Sciatic nerve (tissue), 2 donors: ENCODE measurements around the gene ARID3A. TPM values are rescaled to one million over a fixed set of nuclear protein-coding genes. Genes with fewer than 3 reads are reported as not detected.

Experiments used
- ATAC-seq: fragments of 200-7000 bp; cut with Tn5 transposase; one replicate; pipeline ENCODE4 v1.9.1; 2020; ENCODE audit warnings: mild to moderate bottlenecking, moderate library complexity
- DNase-seq: peaks from one replicate; pipeline ENCODE4 v3.0.0-alpha.2; 2020; ENCODE audit warnings: low spot score
- intact Hi-C: fragments of 100-400 bp; cut with DNase I; formaldehyde crosslinking; loops from one replicate; pipeline ENCODE4 v1.14.2; 2022
- total RNA-seq: library from RNA; stranded (reverse); fragmentation: NEBNext Ultra II Directional; extraction: Animal tissue kit (Norgen Biotek cat#: 25700); gene quantifications from one replicate; pipeline ENCODE4 v1.2.1, GENCODE V29; 2021
- donor health status: DM: no; HTN: no; CAD: no.
- donor health status: DM: no; HTN: no; CAD: no.

ARID3A gene
- total RNA-seq, 1 donor from 2014 or later, result 13.6 TPM

DNA sequence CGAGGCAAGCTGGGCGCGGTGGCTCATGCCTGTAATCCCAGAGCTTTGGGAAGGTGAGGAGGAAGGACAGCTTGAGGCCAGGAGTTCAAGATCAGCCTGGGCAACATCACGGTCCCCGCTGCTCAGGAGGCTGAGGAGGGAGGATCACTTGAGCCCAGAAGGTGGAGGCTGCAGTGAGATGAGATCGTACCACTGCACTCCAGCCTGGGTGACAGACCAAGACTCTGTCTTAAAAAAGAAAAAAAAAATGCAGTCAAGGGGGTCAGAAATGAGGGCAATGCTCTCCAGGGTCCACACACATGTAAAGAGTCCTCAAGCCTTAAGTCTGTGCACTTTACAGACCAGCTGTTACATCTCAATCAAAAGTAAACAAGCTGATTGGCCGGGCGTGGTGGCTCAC, 21.3 kb upstream of the ARID3A start:
- ATAC-seq (no peak), DNase-seq (no peak)
- intact Hi-C loops, result no loop called here

DNA sequence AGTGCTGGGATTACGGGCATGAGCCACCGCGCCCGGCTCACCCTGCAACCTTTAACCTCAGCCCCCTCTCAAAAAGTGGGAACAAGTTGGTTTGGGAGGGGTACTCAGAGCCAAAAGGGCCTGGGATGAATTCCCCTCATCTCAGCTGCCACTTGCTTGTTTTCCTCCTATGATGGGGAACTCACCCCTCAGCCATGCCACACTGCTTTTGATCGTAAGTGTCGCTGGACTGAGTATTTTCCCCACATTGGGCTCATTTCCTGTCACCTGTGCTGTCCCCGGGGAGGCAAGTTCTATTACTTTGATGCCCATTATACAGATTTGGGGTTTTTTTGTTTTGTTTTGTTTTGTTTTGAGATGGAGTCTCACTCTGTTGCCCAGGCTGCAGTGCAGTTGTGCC, 19.4 kb upstream of the ARID3A start:
- no peak for DNase-seq
- intact Hi-C loops, result no loop called here
- no peak for ATAC-seq

DNA sequence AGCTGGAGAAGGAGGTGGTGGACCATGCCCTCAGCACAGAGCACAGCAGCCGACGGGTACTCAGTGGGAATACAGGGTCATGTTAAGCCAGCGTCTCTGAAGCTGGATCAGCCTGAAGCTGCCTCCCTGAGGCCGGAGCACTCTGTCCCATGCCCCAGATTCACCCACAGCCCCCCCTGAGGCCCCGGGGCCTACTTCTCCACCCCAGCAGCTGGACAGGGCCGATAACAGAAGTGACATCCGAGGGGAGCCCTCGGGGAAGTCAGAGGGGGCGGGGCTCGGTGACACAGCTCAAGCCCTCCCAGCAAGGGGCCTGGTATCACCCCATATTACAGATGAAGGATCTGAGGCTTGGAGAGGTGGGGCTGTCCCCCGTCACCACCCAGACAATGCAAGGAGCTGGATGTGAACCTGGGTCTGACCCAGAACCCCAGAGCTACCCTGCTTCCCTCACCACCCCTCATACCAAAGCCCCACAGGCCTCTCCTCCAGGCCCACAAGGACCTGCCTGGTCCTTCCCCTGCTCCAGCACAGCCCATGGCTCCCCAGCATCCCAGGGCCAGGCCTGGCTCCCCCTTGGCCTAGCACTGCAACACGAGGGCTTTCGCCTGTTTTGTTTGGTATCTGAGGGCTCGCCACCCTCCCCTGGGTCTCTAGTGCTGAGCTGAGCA, 18.5 kb upstream of the ARID3A start:
- no peak for ATAC-seq
- DNase-seq, result no peak
- intact Hi-C loops, result no loop called here

DNA sequence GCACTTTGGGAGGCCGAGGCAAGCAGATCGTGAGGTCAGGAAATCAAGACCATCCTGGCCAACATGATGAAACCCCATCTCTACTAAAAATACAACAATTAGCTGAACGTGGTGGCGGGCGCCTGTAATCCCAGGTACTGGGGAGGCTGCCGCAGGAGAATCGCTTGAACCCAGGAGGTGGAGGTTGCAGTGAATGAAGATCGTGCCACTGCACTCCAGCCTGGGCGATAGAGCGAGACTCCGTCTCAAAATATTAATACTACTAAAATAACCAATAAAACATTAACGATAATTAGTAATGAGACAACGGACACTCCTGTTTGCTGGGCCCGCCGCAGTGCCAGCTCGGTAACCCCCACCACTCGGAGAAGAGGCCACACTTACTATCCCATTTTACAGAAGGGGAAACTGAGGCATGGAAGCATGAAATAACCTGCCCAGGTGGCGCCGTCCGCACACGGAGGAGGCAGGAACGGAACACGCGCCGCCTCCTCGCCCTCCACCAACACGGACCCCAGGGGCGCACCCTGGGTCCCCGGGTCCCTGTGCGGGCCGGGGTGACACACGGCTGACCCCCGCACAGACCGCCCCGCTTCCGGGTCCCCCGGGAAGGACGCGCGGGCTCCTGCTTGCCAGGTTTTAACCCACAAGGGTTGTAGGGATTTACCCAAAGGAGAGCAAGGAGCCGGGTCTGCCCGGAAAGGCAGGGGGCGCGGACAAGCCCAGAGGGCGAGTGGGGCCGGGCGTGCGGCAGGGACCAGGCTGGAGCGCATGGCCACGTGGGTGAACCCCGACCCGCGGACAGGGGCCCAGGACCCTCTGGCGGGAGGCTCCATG, 14.4 kb upstream of the ARID3A start:
- ATAC-seq (no peak), DNase-seq (no peak)
- intact Hi-C loops, result loop anchor here (10.0 kb wide), 1 partner anchor 117 kb away; the partner anchor contains the start of gene PTBP1

DNA sequence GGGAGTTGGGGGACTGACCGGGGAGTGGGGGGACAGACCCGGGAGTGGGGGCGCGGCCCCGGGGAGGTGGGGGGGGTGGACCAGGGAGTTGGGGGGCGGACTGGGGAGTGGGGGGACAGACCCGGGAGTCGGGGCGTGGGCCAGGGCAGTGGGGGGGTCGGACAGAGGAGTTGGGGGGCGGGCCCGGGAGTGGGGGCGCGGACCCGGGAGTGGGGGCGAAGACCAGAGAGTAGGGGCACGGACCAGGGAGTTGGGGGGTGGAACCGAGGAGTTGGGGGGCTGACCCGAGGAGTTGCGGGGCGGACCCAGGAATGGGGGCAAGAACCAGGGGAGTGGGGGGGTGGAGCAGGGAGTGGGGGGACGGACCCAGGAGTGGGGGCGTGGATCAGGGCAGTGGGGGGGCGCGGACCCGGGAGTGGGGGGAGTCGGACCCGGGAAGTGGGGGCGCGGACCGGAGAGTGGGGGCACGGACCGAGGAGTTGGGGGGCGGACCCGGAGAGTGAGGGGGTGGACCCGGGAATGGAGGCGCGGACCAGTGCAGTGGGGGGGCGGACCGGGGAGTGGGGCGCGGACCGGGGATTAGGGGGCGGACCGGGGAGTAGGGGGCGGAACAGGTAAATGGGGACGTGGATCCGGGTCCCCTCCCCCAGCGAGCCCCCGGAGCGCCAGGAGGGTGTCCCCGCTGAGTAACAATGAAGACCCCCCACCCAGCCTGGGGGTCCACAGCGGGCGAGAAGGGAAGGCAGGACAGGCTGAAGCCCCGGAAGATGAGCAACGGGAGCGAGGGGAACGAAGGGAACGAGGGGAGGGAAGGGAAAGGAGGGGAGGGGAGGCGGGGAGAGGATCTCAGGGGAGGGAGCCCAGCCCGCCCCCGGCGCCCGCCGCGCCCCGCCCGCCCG, 13.4 kb upstream of the ARID3A start:
- peak; percentile 16 for ATAC-seq
- no peak for DNase-seq
- intact Hi-C loops, result loop anchor here (10.0 kb wide), 1 partner anchor 118 kb away; the partner anchor contains the start of gene PTBP1

DNA sequence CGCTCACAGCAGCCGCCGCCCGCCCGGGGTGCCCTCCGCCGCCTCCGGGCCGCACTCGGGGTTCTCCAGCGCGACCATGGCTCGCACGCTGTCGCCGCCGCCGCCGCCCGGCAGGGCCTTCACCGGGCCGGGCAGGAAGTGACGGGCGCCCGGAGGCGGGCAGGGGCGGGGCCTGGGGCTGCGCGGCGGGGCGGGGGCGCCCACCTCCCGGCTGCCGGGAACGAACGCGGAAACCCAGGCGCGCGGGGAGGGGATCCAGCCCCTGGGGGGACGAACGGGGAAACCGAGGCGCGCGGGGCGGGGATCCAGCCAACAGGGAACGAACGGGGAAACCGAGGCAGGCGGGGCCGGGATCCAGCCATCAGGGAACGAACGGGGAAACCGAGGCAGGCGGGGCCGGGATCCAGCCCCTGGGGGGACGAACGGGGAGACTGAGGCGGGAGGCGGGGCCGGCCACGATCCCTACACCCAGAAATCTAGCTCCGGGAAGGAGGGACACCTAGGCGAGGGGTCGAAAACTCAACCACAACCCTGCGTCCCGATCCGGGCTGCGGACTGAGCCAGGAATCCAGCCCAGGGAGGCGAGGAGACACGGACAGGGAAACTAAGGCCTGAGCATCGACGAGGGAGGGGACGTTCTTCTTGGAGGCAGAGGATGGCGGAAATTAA, 12.6 kb upstream of the ARID3A start, which contains the start of gene R3HDM4:
R3HDM4 (minus strand) TSS at position 140 of the 669 bp plus-strand sequence; CDS start at position 78, 62 bp downstream.
- ATAC-seq (peak; percentile 90), DNase-seq (peak; percentile 89)
- intact Hi-C loops, result loop anchor here (10.0 kb wide), 1 partner anchor 118 kb away; the partner anchor contains the start of gene PTBP1

DNA sequence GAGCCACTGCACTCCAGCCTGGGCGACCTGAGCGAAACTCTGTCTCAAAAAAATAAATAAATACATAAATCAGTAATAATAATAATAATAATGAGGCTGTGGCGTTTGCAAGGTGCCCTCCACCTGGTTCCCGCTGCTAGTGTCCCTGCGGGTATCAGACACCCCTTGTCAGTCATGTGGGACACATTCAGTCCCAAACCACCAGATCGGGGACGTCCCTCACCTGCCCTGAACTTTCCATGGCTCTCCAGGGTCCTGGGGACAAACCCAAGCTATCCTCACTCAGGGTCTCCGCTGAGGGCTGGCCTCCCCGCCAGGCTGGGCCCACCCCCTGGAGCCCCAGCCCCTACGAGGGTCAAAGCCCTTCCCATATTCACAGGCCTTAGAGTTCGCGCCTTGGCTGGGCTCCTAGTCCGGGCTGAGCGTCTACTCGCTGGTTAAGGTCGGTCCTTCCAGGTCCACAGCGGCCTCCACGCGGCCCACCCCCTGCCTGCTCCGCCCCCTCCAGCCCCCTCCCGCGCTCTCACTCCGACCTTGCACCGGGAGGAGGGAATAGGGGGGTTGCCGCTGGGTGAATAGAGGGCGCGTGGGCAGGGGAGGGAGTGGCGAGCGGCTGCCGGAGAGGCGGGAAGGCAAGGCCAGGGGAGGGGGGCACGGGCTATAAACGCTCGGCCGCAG, 9.1 kb upstream of the ARID3A start:
- ATAC-seq, result no peak
- intact Hi-C loops, result loop anchor here (5.0 to 10.0 kb wide), 2 partner anchors 122 to 144 kb away; partner anchors contain the start of gene PTBP1
- DNase-seq, result no peak

DNA sequence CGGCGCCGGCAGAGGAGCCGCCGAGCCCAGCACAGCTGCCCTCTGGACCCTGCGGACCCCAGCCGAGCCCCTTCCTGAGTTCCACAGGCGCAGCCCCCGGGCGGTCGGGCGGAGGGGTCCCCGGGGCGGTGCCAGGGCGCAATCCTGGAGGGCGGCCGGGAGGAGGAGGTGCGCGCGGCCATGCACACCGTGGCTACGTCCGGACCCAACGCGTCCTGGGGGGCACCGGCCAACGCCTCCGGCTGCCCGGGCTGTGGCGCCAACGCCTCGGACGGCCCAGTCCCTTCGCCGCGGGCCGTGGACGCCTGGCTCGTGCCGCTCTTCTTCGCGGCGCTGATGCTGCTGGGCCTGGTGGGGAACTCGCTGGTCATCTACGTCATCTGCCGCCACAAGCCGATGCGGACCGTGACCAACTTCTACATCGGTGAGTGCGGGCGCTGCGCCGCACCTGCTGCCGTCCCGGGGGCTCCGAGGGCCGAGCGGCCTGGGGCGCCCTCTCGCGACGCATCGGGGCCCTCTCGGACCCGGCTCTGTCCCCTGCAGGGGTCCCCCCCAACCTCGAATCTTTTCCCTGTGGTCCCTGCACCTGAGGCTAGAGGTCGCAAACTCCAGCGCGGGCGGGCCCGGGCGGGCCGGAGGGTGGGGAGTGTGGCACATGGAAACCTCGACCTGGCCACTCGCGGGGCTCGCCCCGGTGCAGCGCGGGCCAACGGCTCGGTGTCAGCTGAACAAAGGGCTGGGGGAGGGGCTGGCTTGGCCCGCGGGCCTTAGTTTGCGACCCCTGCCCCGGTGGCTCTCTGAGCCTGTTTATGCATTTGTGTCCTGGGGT, 8.3 kb upstream of the ARID3A start, which contains the start of gene KISS1R:
KISS1R (plus strand) TSS at position 11 of the 829 bp plus-strand sequence; CDS start at position 181, 170 bp downstream.
- no peak for ATAC-seq

DNA sequence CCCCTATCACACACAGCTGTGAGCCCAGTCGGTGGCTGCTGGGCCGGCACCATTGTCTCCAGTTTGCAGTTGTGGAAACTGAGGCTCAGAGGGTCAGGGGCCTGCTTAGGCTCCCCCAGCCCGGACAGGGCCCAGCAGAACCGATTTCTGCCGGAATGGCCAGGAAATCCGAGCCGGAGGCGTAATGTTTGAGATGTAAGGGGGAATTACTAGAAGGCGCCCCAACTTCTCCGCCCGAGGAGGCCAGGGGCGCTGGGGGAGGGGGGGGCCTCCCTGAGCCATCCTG, 7.7 kb upstream of the ARID3A start:
- DNase-seq (no peak), ATAC-seq (no peak)
- intact Hi-C loops, result loop anchor here (5.0 to 10.0 kb wide), 2 partner anchors 123 to 146 kb away; partner anchors contain the start of gene PTBP1

More for the DNA sequence above, 8.3 kb upstream of the ARID3A start, which contains the start of gene KISS1R:
- intact Hi-C loops, result loop anchor here (5.0 to 10.0 kb wide), 2 partner anchors 123 to 145 kb away; partner anchors contain the start of gene PTBP1
- peak; percentile 62 for DNase-seq

DNA sequence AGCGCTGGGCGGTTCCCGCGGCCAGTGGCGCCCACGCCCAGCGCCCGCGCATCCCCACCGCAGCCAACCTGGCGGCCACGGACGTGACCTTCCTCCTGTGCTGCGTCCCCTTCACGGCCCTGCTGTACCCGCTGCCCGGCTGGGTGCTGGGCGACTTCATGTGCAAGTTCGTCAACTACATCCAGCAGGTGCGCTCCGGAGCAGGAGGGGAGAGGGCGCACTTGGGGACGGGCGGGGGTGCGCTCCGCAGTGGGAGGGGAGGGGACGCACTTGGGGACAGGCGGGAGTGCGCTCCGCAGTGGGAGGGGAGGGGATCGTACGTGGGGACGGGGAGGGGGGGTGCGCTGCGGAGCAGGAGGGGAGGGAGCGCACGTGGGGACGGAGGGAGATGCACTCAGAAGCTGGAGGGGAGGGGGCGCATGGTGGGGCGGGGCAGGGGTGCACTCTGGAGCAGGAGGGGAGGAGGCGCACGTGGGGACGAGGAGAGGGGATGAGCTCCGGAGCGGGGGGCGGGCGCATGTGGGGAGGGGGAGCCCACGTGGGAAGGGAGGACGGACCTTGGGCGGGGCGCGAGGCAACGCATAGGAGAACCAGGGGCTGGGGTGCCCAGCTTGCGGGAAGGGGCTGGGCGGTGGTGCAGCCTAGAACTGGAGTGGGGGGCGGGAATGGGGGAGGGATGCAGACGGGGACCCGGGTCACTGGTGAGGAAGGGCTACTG, 7.2 kb upstream of the ARID3A start:
- DNase-seq (no peak), ATAC-seq (no peak)
- intact Hi-C loops, result loop anchor here (5.0 to 10.0 kb wide), 2 partner anchors 124 to 146 kb away; partner anchors contain the start of gene PTBP1

DNA sequence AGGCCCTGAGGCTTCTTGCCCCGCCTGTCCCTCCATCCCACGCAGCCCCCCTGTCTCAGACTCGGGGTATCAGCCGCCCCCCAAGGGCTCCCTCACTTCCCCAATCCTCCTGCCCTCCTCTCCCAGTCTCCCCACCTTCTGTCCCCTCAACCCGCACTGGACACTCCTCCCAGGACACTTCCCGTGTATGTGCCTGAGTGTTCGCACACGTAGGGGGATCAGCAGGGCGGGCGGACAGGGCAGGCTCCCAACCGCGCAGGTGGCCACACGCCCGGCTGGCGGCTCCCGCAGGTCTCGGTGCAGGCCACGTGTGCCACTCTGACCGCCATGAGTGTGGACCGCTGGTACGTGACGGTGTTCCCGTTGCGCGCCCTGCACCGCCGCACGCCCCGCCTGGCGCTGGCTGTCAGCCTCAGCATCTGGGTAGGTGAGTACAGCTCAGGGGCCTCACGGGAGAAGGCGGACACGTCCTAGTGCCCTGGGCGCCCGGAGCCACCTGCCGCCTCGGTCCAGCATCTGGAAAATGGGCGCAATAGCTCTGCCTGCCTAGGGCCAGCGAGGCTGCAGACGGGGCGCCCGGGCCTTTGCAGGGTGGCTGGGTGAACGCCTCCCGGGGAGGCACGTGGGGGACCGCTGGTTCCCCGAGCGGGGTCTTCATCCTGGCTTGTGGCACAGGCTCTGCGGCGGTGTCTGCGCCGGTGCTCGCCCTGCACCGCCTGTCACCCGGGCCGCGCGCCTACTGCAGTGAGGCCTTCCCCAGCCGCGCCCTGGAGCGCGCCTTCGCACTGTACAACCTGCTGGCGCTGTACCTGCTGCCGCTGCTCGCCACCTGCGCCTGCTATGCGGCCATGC, 6.4 kb upstream of the ARID3A start:
- intact Hi-C loops, result loop anchor here (5.0 to 10.0 kb wide), 2 partner anchors 125 to 147 kb away; partner anchors contain the start of gene PTBP1
- ATAC-seq, result no peak
- DNase-seq, result no peak

DNA sequence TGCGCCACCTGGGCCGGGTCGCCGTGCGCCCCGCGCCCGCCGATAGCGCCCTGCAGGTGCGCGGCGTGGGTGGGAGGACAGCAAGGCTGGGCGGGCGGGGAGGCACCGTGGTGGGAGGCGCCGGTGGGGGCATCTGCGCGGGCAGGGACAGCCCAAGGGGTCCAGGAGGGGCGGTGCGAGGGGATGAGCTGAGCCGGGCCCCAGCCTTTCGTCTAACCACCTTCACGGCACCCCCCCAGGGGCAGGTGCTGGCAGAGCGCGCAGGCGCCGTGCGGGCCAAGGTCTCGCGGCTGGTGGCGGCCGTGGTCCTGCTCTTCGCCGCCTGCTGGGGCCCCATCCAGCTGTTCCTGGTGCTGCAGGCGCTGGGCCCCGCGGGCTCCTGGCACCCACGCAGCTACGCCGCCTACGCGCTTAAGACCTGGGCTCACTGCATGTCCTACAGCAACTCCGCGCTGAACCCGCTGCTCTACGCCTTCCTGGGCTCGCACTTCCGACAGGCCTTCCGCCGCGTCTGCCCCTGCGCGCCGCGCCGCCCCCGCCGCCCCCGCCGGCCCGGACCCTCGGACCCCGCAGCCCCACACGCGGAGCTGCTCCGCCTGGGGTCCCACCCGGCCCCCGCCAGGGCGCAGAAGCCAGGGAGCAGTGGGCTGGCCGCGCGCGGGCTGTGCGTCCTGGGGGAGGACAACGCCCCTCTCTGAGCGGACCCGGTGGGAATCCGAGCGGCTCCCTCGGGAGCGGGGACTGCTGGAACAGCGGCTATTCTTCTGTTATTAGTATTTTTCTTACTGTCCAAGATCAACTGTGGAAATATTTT, 5.6 kb upstream of the ARID3A start:
- intact Hi-C loops, result no loop called here
- ATAC-seq, result no peak
- no peak for DNase-seq

DNA sequence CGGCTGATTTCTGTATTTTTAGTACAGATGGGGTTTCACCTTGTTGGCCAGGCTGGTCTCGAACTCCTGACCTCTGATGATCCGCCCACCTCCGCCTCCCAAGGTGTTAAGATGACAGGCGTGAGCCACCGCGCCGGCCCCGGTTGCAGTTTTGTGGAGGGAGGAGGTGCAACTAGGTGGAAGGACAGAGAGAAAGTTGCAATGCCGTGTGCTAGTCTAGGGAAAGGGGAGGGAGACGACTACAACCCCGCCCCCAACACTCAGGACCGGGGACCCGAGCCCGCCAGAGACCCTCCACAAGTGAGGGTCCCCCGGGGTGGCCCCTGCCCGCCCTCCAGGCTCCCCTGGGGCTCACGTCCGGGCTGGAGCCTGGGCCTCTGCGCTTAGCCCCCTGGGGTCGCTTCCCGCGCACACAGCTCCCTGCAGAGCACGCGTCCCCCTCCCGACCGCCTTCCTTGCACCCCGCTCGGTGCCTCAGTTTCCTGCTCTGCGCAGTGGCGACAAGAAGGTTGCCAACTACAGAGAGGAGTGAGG, 1.2 kb upstream of the ARID3A start:
- ATAC-seq, result no peak
- DNase-seq, result no peak
- intact Hi-C loops, result no loop called here

DNA sequence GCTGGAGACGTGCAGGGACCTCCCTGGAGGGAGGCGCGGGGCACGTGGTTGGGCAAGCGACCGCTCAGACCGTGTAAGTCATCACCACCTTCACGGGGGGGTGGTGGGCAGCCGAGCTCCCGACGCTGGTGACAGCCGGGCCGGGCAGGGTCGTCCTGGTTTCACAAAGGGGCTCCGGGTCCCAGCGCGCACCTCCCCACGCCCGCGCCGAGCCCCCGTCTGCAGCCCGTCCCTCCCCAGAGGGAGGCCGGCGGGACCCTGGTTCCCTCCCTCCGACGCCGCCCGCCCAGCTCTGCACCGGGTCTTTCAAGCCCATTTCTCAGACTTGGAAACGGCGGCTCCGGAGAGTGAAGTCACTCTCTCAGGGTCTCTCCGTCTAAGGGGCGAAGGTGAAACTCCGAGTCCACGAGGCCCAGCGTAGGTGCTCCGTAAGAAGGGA, 729 bp upstream of the ARID3A start:
- intact Hi-C loops, result no loop called here
- peak; percentile 27 for ATAC-seq

More for the DNA sequence above, 729 bp upstream of the ARID3A start:
- DNase-seq, result no peak
